Measurements from ENCODE around the gene ELF3. TPM values are rescaled to one million over a fixed set of nuclear protein-coding genes. Genes with fewer than 3 reads are reported as not detected.
"Not testable (repeated sequence)": the region's sequence is repeated elsewhere in the genome, so short reads cannot be mapped to it uniquely, and the experiment has no call there.

Gene ELF3
- total RNA-seq = under 1 TPM in 7 of 9 donors, not detected in 2; 0.06 to 0.51 (median 0.41) TPM
- polyA plus RNA-seq = 1 to 10 TPM in 2 of 3 donors, not detected in 1; 1.0 to 1.4 TPM
- long read RNA-seq, donor 1 = 0 reads
- long read RNA-seq, donor 2 = 0 reads
- long read RNA-seq, donor 3 = 0 reads
- long read RNA-seq, donor 4 = 0 reads
- long read RNA-seq, donor 5 = 0 reads
- long read RNA-seq, donor 6 = 0 reads
- long read RNA-seq, donor 7 = 0 reads
- long read RNA-seq, donor 8 = 0 reads
- long read RNA-seq, donor 9 = 0 reads
- long read RNA-seq, donor 10 = 0 reads

DNA sequence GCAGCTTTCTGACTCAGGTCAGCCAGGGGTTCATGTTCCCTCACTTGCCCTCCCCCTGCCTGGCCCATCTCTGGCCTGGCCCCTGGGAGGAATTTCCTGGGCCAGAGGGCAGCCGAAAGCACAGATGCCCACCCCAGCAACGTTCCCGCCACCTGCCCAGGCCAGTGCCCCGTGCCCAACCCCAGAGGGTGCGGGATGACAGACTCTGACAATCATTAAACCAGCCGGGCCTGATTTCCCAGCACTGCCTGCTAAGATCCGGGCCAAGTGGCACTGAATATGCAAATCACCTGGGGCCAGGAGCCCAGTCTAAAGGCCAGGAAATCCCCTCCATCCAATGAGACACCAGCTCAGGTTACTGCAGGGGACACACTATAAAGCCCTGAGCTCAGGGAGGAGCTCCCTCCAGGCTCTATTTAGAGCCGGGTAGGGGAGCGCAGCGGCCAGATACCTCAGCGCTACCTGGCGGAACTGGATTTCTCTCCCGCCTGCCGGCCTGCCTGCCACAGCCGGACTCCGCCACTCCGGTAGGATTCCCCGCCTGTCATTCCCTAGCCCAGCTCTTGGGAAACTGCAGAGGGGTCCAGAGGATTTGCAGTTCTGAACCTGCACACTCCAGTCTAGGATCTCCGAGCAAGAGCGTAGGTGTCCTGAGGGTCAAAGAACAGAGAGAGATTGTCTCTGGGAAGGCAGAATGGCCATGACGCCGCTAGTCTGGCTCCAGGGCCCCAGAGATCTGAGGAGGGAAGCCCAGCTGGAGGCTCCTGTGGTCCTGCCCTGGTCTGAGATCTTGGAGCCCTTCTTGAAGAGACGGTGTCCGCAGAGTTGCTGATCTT lies at the start of gene ELF3:
TSS of gene ELF3 (plus strand) at position 408 of the 836 bp plus-strand sequence. CDS start 550 bp downstream, outside the sequence.
- WGBS, 4 donors = 68 to 84% (median 83%) methylated on average over 16 to 24 of the region's 24 CpGs
- no peak within 1 kb of the TSS for H3K4me3 ChIP-seq
- TF ChIP-seq, protein P1, sequence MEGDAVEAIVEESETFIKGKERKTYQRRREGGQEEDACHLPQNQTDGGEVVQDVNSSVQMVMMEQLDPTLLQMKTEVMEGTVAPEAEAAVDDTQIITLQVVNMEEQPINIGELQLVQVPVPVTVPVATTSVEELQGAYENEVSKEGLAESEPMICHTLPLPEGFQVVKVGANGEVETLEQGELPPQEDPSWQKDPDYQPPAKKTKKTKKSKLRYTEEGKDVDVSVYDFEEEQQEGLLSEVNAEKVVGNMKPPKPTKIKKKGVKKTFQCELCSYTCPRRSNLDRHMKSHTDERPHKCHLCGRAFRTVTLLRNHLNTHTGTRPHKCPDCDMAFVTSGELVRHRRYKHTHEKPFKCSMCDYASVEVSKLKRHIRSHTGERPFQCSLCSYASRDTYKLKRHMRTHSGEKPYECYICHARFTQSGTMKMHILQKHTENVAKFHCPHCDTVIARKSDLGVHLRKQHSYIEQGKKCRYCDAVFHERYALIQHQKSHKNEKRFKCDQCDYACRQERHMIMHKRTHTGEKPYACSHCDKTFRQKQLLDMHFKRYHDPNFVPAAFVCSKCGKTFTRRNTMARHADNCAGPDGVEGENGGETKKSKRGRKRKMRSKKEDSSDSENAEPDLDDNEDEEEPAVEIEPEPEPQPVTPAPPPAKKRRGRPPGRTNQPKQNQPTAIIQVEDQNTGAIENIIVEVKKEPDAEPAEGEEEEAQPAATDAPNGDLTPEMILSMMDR (IDR thresholded peaks at IDR 0.05) = no peak
- no peak for TF ChIP-seq POLR2A (IDR thresholded peaks at IDR 0.05)

GRCh38 chr1:201962382-201962781 lies 48.0 kb upstream of the ELF3 start:
- H3K27me3 ChIP-seq; H3K27ac ChIP-seq; H3K9me3 ChIP-seq (replicated peaks in 1 of 3); DNase-seq; intact Hi-C loops (cut with DNase I); H3K4me3 ChIP-seq: not testable (repeated sequence)
- 91 to 93% (median 91%) methylated on average over 10 of the region's 10 CpGs for WGBS, 4 donors
- H3K36me3 ChIP-seq (replicated peaks in 1 of 2) = peaks cover 0 to 89% of the 10 kb centered on the region in 2 donors
- peaks cover 13 to 21% of the 10 kb centered on the region in 2 donors for H3K4me1 ChIP-seq (replicated peaks in 1 of 2)

More for the DNA sequence above, at the start of gene ELF3:
- Histone ChIP-seq H3K27me3 (no peaks in the 10 kb centered on the region), H3K36me3 (replicated peaks in 1 of 2) (peaks cover 0 to 9% of the 10 kb centered on the region in 2 donors), H3K9me3 (replicated peaks in 1 of 3) (no peaks in the 10 kb centered on the region), H3K27ac (peak within 1 kb of the TSS in 1 of 5 donors; percentile 6), H3K4me1 (replicated peaks in 1 of 2) (no peaks in the 10 kb centered on the region)
- no peak for DNase-seq
- intact Hi-C loops (cut with DNase I) = no loop called here

DNA sequence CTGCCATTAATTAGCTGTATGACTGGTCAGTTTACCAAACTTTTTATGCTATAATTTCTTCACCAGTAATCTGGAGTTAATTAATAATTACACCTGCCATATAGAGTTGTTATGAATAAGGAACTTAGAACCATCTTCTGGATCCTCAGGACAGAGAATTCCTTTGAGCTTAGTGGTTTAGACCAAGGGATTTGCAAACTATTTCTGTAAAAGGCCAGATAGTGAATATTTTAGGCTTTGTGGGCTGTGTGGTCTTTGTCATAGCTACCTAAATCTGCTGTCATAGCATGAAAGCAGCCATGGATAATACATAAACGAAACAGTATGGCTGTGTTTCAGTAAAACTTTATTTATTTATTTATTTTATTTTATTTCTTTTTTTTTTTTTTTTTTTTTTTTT lies 46.1 kb upstream of the ELF3 start:
- H3K36me3 ChIP-seq (replicated peaks in 1 of 2) = peaks cover 0 to 88% of the 10 kb centered on the region in 2 donors
- WGBS, 4 donors = 89 to 100% (median 93%) methylated on average over 1 of the region's 1 CpG
- intact Hi-C loops (cut with DNase I) = no loop called here
- DNase-seq = no peak
- peaks cover 13 to 20% of the 10 kb centered on the region in 2 donors for H3K4me1 ChIP-seq (replicated peaks in 1 of 2)
- no peaks in the 10 kb centered on the region for H3K9me3 ChIP-seq (replicated peaks in 1 of 3)
- H3K27ac ChIP-seq = no peak overlapping the region
- H3K27me3 ChIP-seq = no peaks in the 10 kb centered on the region
- no peak overlapping the region for H3K4me3 ChIP-seq
- TF ChIP-seq, protein P1 (IDR thresholded peaks at IDR 0.05) = no peak
- TF ChIP-seq POLR2A (IDR thresholded peaks at IDR 0.05) = no peak

DNA sequence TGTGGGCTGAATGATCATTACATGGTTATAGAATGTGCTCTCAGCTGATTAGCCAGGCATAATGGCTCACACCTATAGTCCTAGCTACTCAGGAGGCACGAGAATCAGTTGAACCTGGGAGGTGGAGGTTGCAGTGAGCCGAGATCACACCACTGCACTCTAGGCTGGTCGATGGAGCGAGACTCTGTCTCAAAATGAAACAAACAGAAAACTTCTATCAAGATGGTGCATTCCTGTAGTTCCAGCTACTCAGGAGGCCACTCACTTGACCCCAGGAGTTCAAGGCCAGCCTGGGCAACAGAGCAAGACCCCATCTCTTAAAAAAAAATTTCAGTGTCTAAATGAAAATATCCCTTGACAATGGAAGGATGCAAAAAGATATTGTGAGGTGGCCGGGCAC lies 44.2 kb upstream of the ELF3 start:
- no peaks in the 10 kb centered on the region for H3K27me3 ChIP-seq
- intact Hi-C loops (cut with DNase I) = no loop called here
- TF ChIP-seq, protein P1 (IDR thresholded peaks at IDR 0.05) = no peak
- TF ChIP-seq POLR2A (IDR thresholded peaks at IDR 0.05) = no peak
- no peak for DNase-seq
- H3K9me3 ChIP-seq (replicated peaks in 1 of 3) = no peaks in the 10 kb centered on the region
- 84 to 94% (median 90%) methylated on average over 5 of the region's 5 CpGs for WGBS, 4 donors
- peaks cover 13 to 20% of the 10 kb centered on the region in 2 donors for H3K4me1 ChIP-seq (replicated peaks in 1 of 2)
- no peak overlapping the region for H3K4me3 ChIP-seq
- H3K27ac ChIP-seq = peak overlapping the region in 2 of 5 donors; percentile 25 to 50
- peaks cover 0 to 88% of the 10 kb centered on the region in 2 donors for H3K36me3 ChIP-seq (replicated peaks in 1 of 2)

Data from adrenal gland (tissue), 19 donors.